GM18511 (cell line): ENCODE results near the gene HHAT.

ENCODE experiments used
- ATAC-seq: cut with Tn5 transposase; IDR thresholded peaks from one replicate; pipeline ENCODE4 v1.9.1; 2021; ENCODE audit warnings: mild to moderate bottlenecking, moderate library complexity; ENCODE audit not compliant: unreplicated experiment

The HHAT gene

GRCh38 chr1:210663730-210664573 lies 335.2 kb downstream of the HHAT start:
- ATAC-seq, result no peak

- no peak for ATAC-seq
Measured at GRCh38 chr1:210669951-210670350, 341.2 kb downstream of the HHAT start.

- no peak for ATAC-seq
Measured at GRCh38 chr1:210674151-210674550, 345.4 kb downstream of the HHAT start.

GRCh38 chr1:210676539-210676938 lies 347.8 kb downstream of the HHAT start:
- no peak for ATAC-seq

GRCh38 chr1:210677533-210677932 lies 348.8 kb downstream of the HHAT start:
- ATAC-seq, result peak; percentile 77

GRCh38 chr1:210678306-210678705 lies 349.6 kb downstream of the HHAT start:
- ATAC-seq, result no peak

GRCh38 chr1:210681158-210681557 lies 352.5 kb downstream of the HHAT start:
- no peak for ATAC-seq

GRCh38 chr1:210683403-210684047 lies 354.8 kb downstream of the HHAT start:
- no peak for ATAC-seq

- ATAC-seq, result peak; percentile 91
Measured at GRCh38 chr1:210684466-210685294, 356.0 kb downstream of the HHAT start.

- peak; percentile 10 for ATAC-seq
Measured at GRCh38 chr1:210685295-210685650, 356.6 kb downstream of the HHAT start.

- no peak for ATAC-seq
Measured at GRCh38 chr1:210686841-210687240, 358.1 kb downstream of the HHAT start.

GRCh38 chr1:210687582-210688279 lies 359.0 kb downstream of the HHAT start:
- ATAC-seq, result no peak

GRCh38 chr1:210688512-210689234 lies 360.0 kb downstream of the HHAT start:
- ATAC-seq, result no peak

GRCh38 chr1:210689826-210690225 lies 361.1 kb downstream of the HHAT start:
- ATAC-seq, result no peak

GRCh38 chr1:210690236-210690635 lies 361.5 kb downstream of the HHAT start:
- no peak for ATAC-seq

GRCh38 chr1:210691039-210691610 lies 362.4 kb downstream of the HHAT start:
- ATAC-seq, result no peak

GRCh38 chr1:210692796-210693195 lies 364.1 kb downstream of the HHAT start:
- ATAC-seq, result peak; percentile 48

- ATAC-seq, result no peak
Measured at GRCh38 chr1:210695026-210695425, 366.3 kb downstream of the HHAT start.

- peak; percentile 94 for ATAC-seq
Measured at GRCh38 chr1:210696709-210697108, 368.0 kb downstream of the HHAT start.

GRCh38 chr1:210697185-210697584 lies 368.5 kb downstream of the HHAT start:
- no peak for ATAC-seq
